Measurements from ENCODE around the gene DENND2D.

The DENND2D gene

GRCh38 chr1:111179968-111180533 lies 20.4 kb downstream of the DENND2D start:
- peak; percentile 57 for FAIRE-seq
- DNase-seq (ENCODE audit: insufficient read length, low spot score): no peak

DNA sequence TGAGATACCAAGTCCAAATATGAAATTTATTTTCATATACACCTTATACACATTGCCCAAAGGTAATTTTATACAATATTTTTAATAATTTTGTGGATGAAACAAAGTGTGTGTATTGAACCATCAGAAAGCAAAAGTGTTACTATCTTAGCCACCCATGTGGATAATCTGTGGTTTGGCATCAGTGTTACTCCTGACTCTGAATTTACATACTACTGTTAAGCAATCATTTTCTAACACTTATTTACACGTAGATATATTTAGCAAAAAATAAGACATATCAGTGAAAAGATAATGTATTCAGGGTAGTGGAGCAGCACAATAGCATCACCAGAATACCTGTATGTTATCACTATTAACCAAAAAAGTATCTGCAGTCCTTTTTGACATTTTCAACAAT lies 23.8 kb downstream of the DENND2D start:
- no peak for DNase-seq (ENCODE audit: insufficient read length, low spot score)
- no peak for FAIRE-seq

- FAIRE-seq (no peak), DNase-seq (ENCODE audit: insufficient read length, low spot score) (no peak)
These were observed 25.1 kb downstream of the DENND2D start for GRCh38 chr1:111175349-111175748.

DNA sequence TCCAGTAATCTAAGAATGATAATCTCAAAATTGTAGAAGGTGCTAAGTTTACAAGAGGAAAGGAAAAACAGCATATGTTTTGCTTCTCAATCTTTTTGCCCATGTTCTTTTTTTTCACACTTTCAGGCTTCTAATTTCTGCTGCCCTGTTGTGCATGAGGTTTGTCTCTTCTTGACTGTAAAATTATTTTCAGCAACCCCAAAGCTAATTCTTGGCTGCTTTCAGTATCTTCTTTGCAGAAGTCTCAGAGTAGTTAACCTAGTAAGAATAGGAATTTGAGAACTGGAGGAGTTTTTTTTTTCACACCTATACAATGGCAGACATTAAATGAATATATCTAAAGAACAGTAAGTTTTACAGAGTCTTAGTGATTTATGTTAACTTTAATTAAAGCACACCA lies 26.4 kb downstream of the DENND2D start:
- FAIRE-seq (peak; percentile 42), DNase-seq (ENCODE audit: insufficient read length, low spot score) (no peak)

GRCh38 chr1:111172463-111172862 lies 28.0 kb downstream of the DENND2D start:
- FAIRE-seq: no peak

GRCh38 chr1:111164151-111164550 lies 36.3 kb downstream of the DENND2D start:
- FAIRE-seq: no peak
- DNase-seq (ENCODE audit: insufficient read length, low spot score): no peak

More at GRCh38 chr1:111172463-111172862, 28.0 kb downstream of the DENND2D start:
- DNase-seq (ENCODE audit: insufficient read length, low spot score): no peak

GRCh38 chr1:111163363-111163762 lies 37.1 kb downstream of the DENND2D start:
- DNase-seq (ENCODE audit: insufficient read length, low spot score) (no peak), FAIRE-seq (no peak)

DNA sequence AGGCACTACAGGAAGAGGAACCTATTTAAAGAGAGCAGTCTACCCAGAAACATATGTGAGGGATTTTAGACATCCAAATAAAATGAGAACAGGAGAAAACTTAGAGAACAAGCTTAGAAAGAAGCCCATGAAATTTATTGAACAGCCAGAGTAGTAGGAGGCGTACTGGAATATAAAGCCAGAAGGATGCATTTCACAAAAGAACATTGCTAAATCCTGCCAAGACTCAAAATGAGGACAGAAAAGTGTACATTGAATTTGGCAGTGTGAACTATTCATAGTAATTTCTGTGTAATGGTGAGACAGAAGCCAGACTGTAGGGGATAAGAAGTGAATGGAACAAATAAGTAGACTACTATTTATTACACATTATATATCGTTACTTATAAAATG lies 38.0 kb downstream of the DENND2D start:
- FAIRE-seq (peak; percentile 53), DNase-seq (ENCODE audit: insufficient read length, low spot score) (no peak)

DNA sequence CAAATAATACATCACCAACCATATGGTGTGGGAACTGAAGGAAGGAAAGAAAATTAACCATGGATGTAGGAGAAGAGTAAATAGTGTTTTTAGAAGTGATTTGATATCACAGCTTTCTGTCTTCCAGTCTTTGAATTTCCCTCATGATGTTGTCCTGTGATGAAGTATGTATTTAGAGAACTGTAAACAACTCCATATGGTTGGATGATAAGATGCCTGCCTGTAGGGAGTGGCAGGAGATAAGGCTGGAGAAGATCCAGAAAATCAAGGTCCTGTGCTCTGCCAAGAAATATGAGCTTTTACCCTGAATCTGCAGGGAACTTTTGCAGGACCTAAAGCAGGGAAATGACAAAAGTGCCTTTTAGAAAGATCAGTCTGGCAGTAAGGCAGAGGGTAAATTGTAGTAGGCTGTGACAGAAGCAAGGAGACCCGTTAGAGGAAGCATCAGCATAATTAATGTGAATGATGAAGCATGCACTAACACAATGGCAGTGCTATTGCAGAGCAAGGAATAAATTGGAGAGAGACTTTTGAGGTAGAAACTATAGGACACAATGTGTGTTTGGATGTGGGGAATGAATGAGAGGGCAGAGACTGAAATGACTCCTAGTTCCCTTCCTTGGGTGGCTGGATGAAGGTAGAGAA lies 38.5 kb downstream of the DENND2D start:
- no peak for DNase-seq (ENCODE audit: insufficient read length, low spot score)

GRCh38 chr1:111157431-111157830 lies 43.0 kb downstream of the DENND2D start:
- FAIRE-seq: no peak
- DNase-seq (ENCODE audit: insufficient read length, low spot score): no peak

More for the DNA sequence above, 38.5 kb downstream of the DENND2D start:
- no peak for FAIRE-seq

- peak; percentile 66 for FAIRE-seq
- DNase-seq (ENCODE audit: insufficient read length, low spot score): no peak
These were observed 46.1 kb downstream of the DENND2D start for GRCh38 chr1:111154021-111154999.

DNA sequence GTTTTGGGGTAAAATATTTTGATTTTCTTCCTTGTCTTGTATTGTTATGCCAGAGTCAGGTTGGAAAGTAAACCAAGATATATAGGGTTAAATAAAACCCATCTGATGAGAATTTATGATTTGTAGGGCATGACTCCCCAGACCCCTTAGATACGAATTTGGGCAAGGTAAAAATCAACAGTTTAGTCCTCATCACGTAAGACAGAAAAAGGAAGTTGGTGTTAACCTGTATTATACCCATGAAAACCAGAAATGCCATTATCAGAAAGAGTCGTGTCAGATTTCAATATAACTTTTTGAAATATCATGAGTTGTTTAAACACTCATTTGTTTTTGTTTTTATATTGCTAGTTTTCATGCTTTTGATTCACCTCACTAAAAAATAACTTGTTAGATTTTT lies 48.6 kb downstream of the DENND2D start:
- FAIRE-seq (no peak), DNase-seq (ENCODE audit: insufficient read length, low spot score) (no peak)

DNA sequence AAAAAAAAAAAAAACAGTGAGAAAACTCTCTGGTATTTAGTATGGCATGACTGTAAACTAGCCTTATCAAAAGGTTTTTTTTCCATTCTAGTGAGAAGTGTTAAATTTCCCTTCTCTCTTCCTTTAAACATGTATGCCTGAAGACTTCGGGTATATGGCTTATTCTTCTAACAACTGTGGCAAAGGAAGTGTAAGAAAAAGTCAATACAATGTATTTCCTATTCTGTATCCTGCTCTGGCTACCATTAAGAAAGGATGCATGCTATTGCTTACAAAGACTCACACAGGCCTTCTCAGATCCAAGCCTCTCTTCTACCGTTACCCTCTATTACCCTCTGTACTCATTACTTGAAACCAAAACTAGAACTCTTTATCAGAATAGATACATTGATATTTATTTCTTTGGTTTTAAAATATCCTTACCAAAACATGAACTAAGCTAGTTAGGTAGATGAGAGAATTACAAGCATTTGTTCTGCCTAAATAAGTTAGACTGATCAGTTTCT lies 52.0 kb downstream of the DENND2D start:
- FAIRE-seq: peak; percentile 64

GRCh38 chr1:111147948-111148347 lies 52.5 kb downstream of the DENND2D start:
- no peak for FAIRE-seq

More for the DNA sequence above, 52.0 kb downstream of the DENND2D start:
- DNase-seq (ENCODE audit: insufficient read length, low spot score): no peak

DNA sequence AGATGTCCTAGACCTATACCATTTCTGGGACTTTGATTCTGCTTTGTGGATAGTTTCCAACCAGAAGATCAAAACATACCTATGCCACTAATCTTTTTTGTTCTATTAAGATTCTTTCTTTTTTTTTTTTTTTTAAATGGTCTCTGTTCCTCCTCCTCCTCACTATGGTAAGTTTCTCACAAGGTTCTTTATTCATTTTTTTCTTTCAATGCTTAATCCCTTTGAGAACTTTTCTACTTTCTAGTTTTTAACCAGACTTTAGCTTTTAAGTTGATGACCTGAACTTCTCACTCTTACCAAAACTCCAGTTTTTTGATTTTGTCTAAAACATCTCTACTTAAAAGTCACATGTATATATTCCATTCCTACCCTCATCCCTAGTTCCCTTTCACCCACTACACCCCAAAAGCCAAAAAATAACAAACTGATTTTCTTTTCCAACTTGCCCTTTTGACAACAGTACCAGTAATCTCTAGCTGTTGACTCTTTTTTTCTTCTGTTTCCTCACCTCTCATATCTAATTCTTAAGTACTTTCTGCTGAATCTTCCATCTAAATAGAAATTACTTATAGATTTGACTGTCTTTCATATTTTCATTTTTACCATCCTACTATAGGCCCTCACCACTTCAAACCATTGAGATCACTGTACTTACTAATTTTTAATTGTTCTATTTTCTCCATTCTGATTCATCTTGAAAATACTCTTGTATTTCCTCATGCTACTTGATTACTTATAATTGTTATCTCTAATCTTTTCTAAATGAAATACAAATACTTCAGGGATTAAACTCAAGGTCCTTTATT lies 54.3 kb downstream of the DENND2D start:
- peak; percentile 71 for FAIRE-seq
- DNase-seq (ENCODE audit: insufficient read length, low spot score): no peak

More at GRCh38 chr1:111147948-111148347, 52.5 kb downstream of the DENND2D start:
- DNase-seq (ENCODE audit: insufficient read length, low spot score): no peak

GRCh38 chr1:111145542-111145941 lies 54.9 kb downstream of the DENND2D start:
- DNase-seq (ENCODE audit: insufficient read length, low spot score) (no peak), FAIRE-seq (peak; percentile 57)

- FAIRE-seq: peak; percentile 65
- no peak for DNase-seq (ENCODE audit: insufficient read length, low spot score)
These were observed 58.0 kb downstream of the DENND2D start for GRCh38 chr1:111142356-111142975.

- no peak for DNase-seq (ENCODE audit: insufficient read length, low spot score)
- peak; percentile 89 for FAIRE-seq
These were observed 58.9 kb downstream of the DENND2D start for GRCh38 chr1:111141245-111142220.

DNA sequence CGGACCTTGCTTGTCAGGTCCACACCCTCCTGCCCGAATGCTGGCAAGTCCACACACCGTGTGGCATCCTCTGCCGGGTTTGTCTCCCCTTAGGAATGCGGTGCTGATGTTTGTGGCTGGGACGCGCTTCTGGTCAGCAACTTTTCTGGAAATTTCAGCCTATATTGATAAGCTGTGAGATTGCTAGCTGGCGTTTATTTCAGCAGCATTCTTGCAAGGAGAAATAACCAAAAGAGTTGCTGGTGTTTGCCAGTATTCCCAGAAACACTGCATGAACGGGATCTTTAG lies 59.8 kb downstream of the DENND2D start:
- FAIRE-seq (no peak), DNase-seq (ENCODE audit: insufficient read length, low spot score) (no peak)
